Body of pancreas (tissue), 4 donors: ENCODE measurements around the gene OR4F15. TPM values are rescaled to one million over a fixed set of nuclear protein-coding genes. Genes with fewer than 3 reads are reported as not detected.

ENCODE experiments used
- ATAC-seq: fragments of 150-250 bp; one replicate; pipeline ENCODE4 v1.9.1; 2016
- DNase-seq, 4 donors: peaks; one replicate each; pipeline ENCODE4 v3.0.0-alpha.2; 2019
- H3K27ac ChIP-seq, 4 donors: fragments of 200-600 bp; sonication (generic); 1 replicate in 3 of 4; 2 replicates in 1 of 4; pipeline versions ENCODE4 v1.5.1 to v1.6.1; 2016 to 2019; ENCODE audit warnings: mild to moderate bottlenecking in 1 of 4, mixed read lengths in 1 of 4, moderate library complexity in 1 of 4
- H3K27me3 ChIP-seq, 2 donors: fragments of 200-600 bp; sonication (generic); one replicate each; pipeline ENCODE4 v1.6.0; 2016; ENCODE audit warnings: mild to moderate bottlenecking in 1 of 2
- H3K36me3 ChIP-seq, 2 donors: fragments of 200-600 bp; sonication (generic); replicated peaks in 1 of 2; 2 replicates each; pipeline ENCODE4 v1.5.1; 2016; ENCODE audit warnings: low read depth in 2 of 2; ENCODE audit not compliant: insufficient read depth in 1 of 2
- H3K4me1 ChIP-seq: fragments of 200-600 bp; sonication (generic); one replicate; pipeline ENCODE4 v1.6.0; 2016
- H3K4me3 ChIP-seq, 2 donors: fragments of 200-600 bp; sonication (generic); 1 replicate in 1 of 2; 2 replicates in 1 of 2; pipeline ENCODE4 v1.5.1; 2016 to 2019
- H3K9me3 ChIP-seq, 3 donors: fragments of 200-600 bp; sonication (generic); 1 replicate in 2 of 3; 2 replicates in 1 of 3; pipeline ENCODE4 v1.5.1; 2016
- POLR2A ChIP-seq, 3 donors: fragments of 450-650 bp; IDR thresholded peaks; one replicate each; pipeline ENCODE4 v1.6.1; 2016; ENCODE audit warnings: antibody characterized with exemption in 3 of 3, mild to moderate bottlenecking in 2 of 3
- whole genome bisulfite sequencing, 2 donors: methylation state at CpG; one replicate each; pipeline ENCODE4 v1.1.5; 2017; 5-methylcytosine and 5-hydroxymethylcytosine counted together
- intact Hi-C: fragments of 100-400 bp; cut with DNase I; formaldehyde crosslinking; loops from one replicate; pipeline ENCODE4 v1.15.1; 2023
- small RNA-seq: library from RNA; depleted of rRNA; stranded (forward); fragments of <200 nt; gene quantifications from one replicate; pipeline ENCODE3, GENCODE V24; 2016
- total RNA-seq, 2 donors: library from RNA; depleted of rRNA; stranded (reverse); fragments of >200 nt; gene quantifications; one replicate each; pipeline ENCODE4 v1.1.0, GENCODE V29; 2016
- TF ChIP-seq, protein P1 (sequence below), 7 experiments: fragments of 450-650 bp in 4 of 7; fragments of 200-600 bp in 3 of 7; sonication (generic) in 3 of 7; IDR thresholded peaks; one replicate each; pipeline ENCODE4 v1.5.1; 2016 to 2019; ENCODE audit warnings: antibody characterized with exemption in 7 of 7

The OR4F15 gene
- total RNA-seq, 2 donors from 2014 or later: not detected

DNA sequence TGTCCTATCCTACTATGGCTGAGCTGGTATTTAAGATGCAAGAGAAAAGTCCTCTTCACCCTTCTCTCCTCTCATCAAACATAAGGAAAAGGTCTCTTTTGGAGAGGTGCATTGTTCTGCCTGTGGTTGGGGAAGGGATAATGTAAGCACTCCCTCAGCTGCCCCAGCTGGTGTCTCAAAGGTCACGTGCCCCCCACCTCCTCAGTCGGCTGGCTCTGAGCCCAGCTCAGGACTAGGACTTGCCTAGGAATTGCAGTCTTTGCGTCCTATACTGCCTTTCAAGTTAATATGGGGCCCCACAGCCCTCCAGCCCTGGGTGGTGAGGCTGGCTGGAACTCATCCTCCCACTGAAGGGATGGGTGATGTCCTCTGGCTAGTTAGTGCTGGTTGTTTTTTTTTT is 29.7 kb downstream of the OR4F15 start:
- H3K9me3 ChIP-seq: no peaks in the 10 kb centered on the region
- no peaks in the 10 kb centered on the region for H3K36me3 ChIP-seq
- WGBS, 2 donors: 46 to 50% methylated on average over 3 of the region's 3 CpGs
- H3K27me3 ChIP-seq: no peaks in the 10 kb centered on the region
- intact Hi-C loops: no loop called here
- no peak for ATAC-seq
- H3K27ac ChIP-seq: no peak overlapping the region
- no peaks in the 10 kb centered on the region for H3K4me1 ChIP-seq
- DNase-seq: no peak
- H3K4me3 ChIP-seq: no peak overlapping the region
- TF ChIP-seq, protein P1, sequence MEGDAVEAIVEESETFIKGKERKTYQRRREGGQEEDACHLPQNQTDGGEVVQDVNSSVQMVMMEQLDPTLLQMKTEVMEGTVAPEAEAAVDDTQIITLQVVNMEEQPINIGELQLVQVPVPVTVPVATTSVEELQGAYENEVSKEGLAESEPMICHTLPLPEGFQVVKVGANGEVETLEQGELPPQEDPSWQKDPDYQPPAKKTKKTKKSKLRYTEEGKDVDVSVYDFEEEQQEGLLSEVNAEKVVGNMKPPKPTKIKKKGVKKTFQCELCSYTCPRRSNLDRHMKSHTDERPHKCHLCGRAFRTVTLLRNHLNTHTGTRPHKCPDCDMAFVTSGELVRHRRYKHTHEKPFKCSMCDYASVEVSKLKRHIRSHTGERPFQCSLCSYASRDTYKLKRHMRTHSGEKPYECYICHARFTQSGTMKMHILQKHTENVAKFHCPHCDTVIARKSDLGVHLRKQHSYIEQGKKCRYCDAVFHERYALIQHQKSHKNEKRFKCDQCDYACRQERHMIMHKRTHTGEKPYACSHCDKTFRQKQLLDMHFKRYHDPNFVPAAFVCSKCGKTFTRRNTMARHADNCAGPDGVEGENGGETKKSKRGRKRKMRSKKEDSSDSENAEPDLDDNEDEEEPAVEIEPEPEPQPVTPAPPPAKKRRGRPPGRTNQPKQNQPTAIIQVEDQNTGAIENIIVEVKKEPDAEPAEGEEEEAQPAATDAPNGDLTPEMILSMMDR (IDR thresholded peaks at IDR 0.05): no peak

DNA sequence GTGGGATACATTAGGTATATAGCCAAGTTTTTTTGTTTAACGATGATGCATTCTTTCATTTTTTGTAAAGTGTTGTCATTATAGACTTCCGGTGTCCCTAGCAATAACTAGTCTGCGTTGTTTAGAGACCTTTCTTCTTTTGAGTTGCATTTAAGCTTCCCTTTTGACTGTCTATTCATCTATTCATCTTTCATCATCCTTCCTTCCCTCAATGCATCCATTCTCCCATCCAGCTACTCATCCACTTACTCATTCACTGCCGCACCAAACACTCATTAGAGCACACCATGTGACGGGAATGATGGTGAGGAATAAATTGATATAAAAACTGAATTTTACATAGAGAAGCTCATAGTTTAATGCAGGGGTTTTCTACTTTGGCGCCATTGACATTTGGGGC is 32.9 kb downstream of the OR4F15 start:
- H3K27me3 ChIP-seq: no peaks in the 10 kb centered on the region
- no peak overlapping the region for H3K4me3 ChIP-seq
- no peaks in the 10 kb centered on the region for H3K9me3 ChIP-seq
- no peak for ATAC-seq
- DNase-seq: no peak
- intact Hi-C loops: no loop called here
- TF ChIP-seq, protein P1 (IDR thresholded peaks at IDR 0.05): no peak
- TF ChIP-seq POLR2A (IDR thresholded peaks at IDR 0.05): no peak
- no peaks in the 10 kb centered on the region for H3K4me1 ChIP-seq
- 58 to 63% methylated on average over 6 of the region's 6 CpGs for WGBS, 2 donors
- no peaks in the 10 kb centered on the region for H3K36me3 ChIP-seq
- H3K27ac ChIP-seq: no peak overlapping the region

DNA sequence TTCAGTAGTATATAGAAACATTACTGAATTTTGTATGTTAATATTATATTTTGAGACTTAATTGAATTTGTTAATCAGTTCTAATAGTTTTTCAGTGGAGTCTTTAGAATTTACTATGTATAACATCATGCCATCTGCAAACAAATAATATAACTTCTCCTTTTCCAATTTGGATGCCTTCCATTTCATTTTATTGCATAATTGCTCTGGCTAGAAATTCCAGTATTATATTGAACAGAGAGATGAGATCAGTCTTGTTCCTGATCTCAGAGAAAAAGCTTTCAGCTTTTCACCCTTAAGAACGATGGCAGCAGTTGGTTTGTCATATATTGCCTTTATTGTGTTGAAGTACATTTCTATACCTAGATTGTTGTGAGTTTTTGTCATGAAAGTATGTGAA is 40.4 kb downstream of the OR4F15 start:
- 40 to 44% methylated on average over 1 of the region's 1 CpG for WGBS, 2 donors
- no peak for TF ChIP-seq POLR2A (IDR thresholded peaks at IDR 0.05)
- TF ChIP-seq, protein P1 (IDR thresholded peaks at IDR 0.05): no peak
- ATAC-seq (no peak), DNase-seq (no peak)
- H3K4me1 ChIP-seq: no peaks in the 10 kb centered on the region
- intact Hi-C loops: no loop called here
- H3K27ac ChIP-seq: no peak overlapping the region
- no peak overlapping the region for H3K4me3 ChIP-seq
- no peaks in the 10 kb centered on the region for H3K36me3 ChIP-seq
- no peaks in the 10 kb centered on the region for H3K9me3 ChIP-seq
- H3K27me3 ChIP-seq: no peaks in the 10 kb centered on the region

Small RNAs within 50 kb of the gene (small RNA-seq; reads per million reads assigned to genes)
- not detected for gene RN7SL209P

Other genes with a start within 250 kb of the OR4F15 start
- gene TM2D3, start 159.8 kb upstream of the OR4F15 start, total RNA-seq: 10 to 100 TPM; 28.3 to 30.9 TPM
- gene TARS3, start 87.7 kb upstream of the OR4F15 start, total RNA-seq: 10 to 100 TPM; 15.0 to 70.5 TPM
- not detected for gene OR4F6, start 8.7 kb upstream of the OR4F15 start, total RNA-seq